GM19043 (cell line): ENCODE data around the gene OPHN1.

Experiments used
- ATAC-seq: cut with Tn5 transposase; IDR thresholded peaks from one replicate; pipeline ENCODE4 v1.9.1; 2021; ENCODE audit warnings: low read depth; ENCODE audit not compliant: unreplicated experiment

OPHN1 gene

GRCh38 chrX:68256990-68257389 lies 176.3 kb downstream of the OPHN1 start:
- ATAC-seq = no peak

GRCh38 chrX:68254738-68255645 lies 178.3 kb downstream of the OPHN1 start:
- no peak for ATAC-seq

GRCh38 chrX:68252664-68253063 lies 180.6 kb downstream of the OPHN1 start:
- ATAC-seq = no peak

- no peak for ATAC-seq
These were observed 183.4 kb downstream of the OPHN1 start for GRCh38 chrX:68249903-68250302.

- no peak for ATAC-seq
These were observed 183.9 kb downstream of the OPHN1 start for GRCh38 chrX:68249401-68249831.

- ATAC-seq = no peak
These were observed 194.7 kb downstream of the OPHN1 start for GRCh38 chrX:68238568-68238967.

GRCh38 chrX:68234171-68234910 lies 199.0 kb downstream of the OPHN1 start:
- no peak for ATAC-seq

GRCh38 chrX:68232206-68232605 lies 201.1 kb downstream of the OPHN1 start:
- ATAC-seq = no peak

GRCh38 chrX:68209008-68209407 lies 224.3 kb downstream of the OPHN1 start:
- no peak for ATAC-seq

GRCh38 chrX:68204521-68205038 lies 228.7 kb downstream of the OPHN1 start:
- ATAC-seq = no peak

- ATAC-seq = no peak
These were observed 229.6 kb downstream of the OPHN1 start for GRCh38 chrX:68203646-68204045.

- no peak for ATAC-seq
These were observed 230.1 kb downstream of the OPHN1 start for GRCh38 chrX:68203211-68203610.

GRCh38 chrX:68199062-68199848 lies 234.0 kb downstream of the OPHN1 start:
- ATAC-seq = no peak

GRCh38 chrX:68196939-68197791 lies 236.1 kb downstream of the OPHN1 start:
- peak; percentile 66 for ATAC-seq

- ATAC-seq = no peak
These were observed 237.7 kb downstream of the OPHN1 start for GRCh38 chrX:68195561-68195960.

GRCh38 chrX:68193786-68194185 lies 239.5 kb downstream of the OPHN1 start:
- no peak for ATAC-seq

GRCh38 chrX:68193234-68193633 lies 240.1 kb downstream of the OPHN1 start:
- no peak for ATAC-seq

GRCh38 chrX:68190799-68191198 lies 242.5 kb downstream of the OPHN1 start:
- no peak for ATAC-seq

- no peak for ATAC-seq
These were observed 246.6 kb downstream of the OPHN1 start for GRCh38 chrX:68186552-68187262.
